Skeletal muscle tissue (tissue), 4 donors: ENCODE data around the gene CXorf65. TPM values are rescaled to one million over a fixed set of nuclear protein-coding genes. Genes with fewer than 3 reads are reported as not detected.
A peak's percentile ranks its signal among the peaks of the same experiment; 100 is the strongest.

ENCODE experiments used
- H3K27ac ChIP-seq: one replicate; pipeline ENCODE4 v1.7.0; 2013; ENCODE audit warnings: mild to moderate bottlenecking, low read depth, low read length, inconsistent platforms
- H3K27me3 ChIP-seq, 3 donors: one replicate each; pipeline ENCODE4 v1.7.0; 2013; ENCODE audit warnings: low read length in 3 of 3; ENCODE audit not compliant: control insufficient read depth in 3 of 3, insufficient read depth in 3 of 3
- H3K36me3 ChIP-seq, 3 donors: one replicate each; pipeline ENCODE4 v1.7.0; 2013; ENCODE audit warnings: low read length in 3 of 3; ENCODE audit not compliant: control insufficient read depth in 3 of 3, insufficient read depth in 3 of 3
- H3K4me1 ChIP-seq, 3 donors: one replicate each; pipeline ENCODE4 v1.7.0; 2013; ENCODE audit warnings: low read length in 3 of 3, mild to moderate bottlenecking in 3 of 3; ENCODE audit not compliant: control insufficient read depth in 3 of 3, insufficient read depth in 3 of 3
- H3K4me3 ChIP-seq, 3 donors: one replicate each; pipeline ENCODE4 v1.7.0; 2013; ENCODE audit warnings: low read length in 3 of 3
- H3K9ac ChIP-seq, 3 donors: one replicate each; pipeline ENCODE4 v1.7.0; 2013; ENCODE audit warnings: low read length in 3 of 3, mild to moderate bottlenecking in 3 of 3, moderate library complexity in 2 of 3, low read depth in 1 of 3
- H3K9me3 ChIP-seq, 3 donors: one replicate each; pipeline ENCODE4 v1.7.0; 2013; ENCODE audit warnings: low read length in 3 of 3; ENCODE audit not compliant: control insufficient read depth in 3 of 3
- total RNA-seq: library from RNA; depleted of rRNA; stranded (reverse); fragments of >200 nt; gene quantifications from one replicate; pipeline ENCODE4 v1.2.3, GENCODE V29; 2014
- donor health status: Osteomylitis.

Gene CXorf65
- not detected for total RNA-seq

DNA sequence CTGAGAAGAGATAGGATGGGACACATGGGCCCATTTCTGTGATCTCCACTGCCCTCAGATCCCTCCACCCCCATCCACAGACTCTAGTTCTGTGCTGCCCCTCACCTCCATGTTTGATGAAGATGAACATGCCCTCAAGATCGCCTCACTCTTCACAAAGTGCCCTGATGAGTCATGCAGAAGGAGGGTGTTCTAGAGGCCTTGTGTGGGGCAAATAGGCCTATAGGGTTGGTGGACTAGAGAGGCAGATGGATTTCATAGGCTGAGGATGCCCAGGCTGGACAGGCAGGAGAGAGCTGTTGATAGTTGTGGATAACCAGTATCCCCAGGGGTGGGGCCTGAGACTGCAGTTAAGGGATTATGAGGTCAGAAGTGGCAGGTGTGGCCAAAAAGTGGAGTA, at the start of gene CXorf65:
CXorf65 (minus strand) TSS at position 314 of the 400 bp plus-strand sequence; CDS start at position 130, 184 bp downstream.
- Histone ChIP-seq H3K9me3 (no peaks in the 10 kb centered on the region), H3K9ac (no peak within 1 kb of the TSS), H3K4me1 (no peaks in the 10 kb centered on the region), H3K27ac (no peak within 1 kb of the TSS), H3K4me3 (no peak within 1 kb of the TSS), H3K36me3 (no peaks in the 10 kb centered on the region), H3K27me3 (peaks cover 0 to 5% (median 0%) of the 10 kb centered on the region in 3 donors)

DNA sequence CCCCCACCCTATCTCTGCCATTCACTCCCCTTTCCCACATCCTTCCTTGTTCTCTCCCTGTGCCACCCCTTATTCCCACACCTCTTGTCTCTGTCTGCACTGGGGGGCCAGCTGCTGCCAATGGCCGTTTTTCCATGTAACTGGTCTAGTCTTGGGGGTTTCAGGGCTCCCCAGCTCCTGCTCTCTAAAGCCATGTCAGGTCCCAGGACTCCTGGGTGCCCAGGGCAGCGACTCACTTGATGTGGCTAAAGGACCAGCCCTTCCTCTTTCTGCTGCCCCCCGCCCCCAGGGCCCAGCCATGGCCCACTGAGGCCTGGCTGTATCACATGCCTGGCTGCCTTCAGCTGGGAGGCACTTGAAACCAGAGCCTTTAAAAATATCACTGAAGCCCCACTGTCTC, 48.1 kb upstream of the CXorf65 start:
- Histone ChIP-seq H3K9me3 (no peaks in the 10 kb centered on the region), H3K27me3 (peaks cover 0 to 7% (median 0%) of the 10 kb centered on the region in 3 donors), H3K4me3 (no peak overlapping the region), H3K27ac (no peak overlapping the region), H3K4me1 (no peaks in the 10 kb centered on the region), H3K36me3 (no peaks in the 10 kb centered on the region), H3K9ac (no peak overlapping the region)

DNA sequence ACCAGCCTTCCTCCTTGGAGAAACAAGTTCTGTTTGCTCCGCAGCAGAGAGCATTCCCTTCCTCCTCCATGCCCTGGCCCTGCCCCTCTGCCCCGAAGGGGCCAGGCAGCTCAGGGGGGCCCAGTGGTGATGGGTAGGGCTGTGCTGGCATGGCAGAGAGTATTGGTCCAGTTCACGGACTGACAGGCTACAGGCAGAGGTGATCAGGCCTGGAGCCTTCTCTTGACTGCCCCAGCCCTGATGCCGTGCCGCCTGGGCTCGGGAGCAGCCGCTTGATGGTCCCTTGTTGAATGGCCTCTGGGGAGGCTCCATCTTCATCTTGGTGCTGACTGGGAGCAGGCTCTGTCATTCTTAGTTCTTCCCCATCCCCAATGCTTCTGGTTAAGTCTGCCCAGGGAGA, 47.7 kb upstream of the CXorf65 start:
- Histone ChIP-seq H3K4me1 (no peaks in the 10 kb centered on the region), H3K27ac (no peak overlapping the region), H3K4me3 (no peak overlapping the region), H3K27me3 (peaks cover 0 to 7% (median 0%) of the 10 kb centered on the region in 3 donors), H3K9ac (no peak overlapping the region), H3K9me3 (no peaks in the 10 kb centered on the region), H3K36me3 (no peaks in the 10 kb centered on the region)

DNA sequence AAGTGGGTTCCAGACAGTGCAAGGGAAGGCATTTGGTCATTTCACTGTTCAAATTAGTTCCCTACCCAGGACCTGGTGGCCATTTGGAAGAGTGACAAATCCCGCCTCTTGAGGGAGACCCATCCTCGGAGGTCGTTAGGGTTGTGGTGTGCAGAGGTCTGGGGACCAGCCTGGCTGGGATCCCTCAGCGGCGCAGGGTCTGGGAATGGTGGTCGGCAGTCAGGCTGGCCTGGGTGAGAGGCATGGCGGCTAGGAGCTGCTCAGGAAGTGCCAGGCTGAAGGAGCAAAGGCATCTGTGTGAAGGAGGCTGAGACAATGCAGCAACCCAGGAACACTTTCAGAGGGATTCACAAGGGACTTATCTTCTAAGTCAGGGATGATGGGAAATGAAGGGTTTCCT, 44.8 kb upstream of the CXorf65 start:
- H3K36me3 ChIP-seq, result no peaks in the 10 kb centered on the region
- no peak overlapping the region for H3K27ac ChIP-seq
- no peak overlapping the region for H3K4me3 ChIP-seq
- no peaks in the 10 kb centered on the region for H3K9me3 ChIP-seq
- peaks cover 0 to 2% (median 0%) of the 10 kb centered on the region in 3 donors for H3K27me3 ChIP-seq
- no peak overlapping the region for H3K9ac ChIP-seq
- peaks cover 0 to 7% (median under 1%) of the 10 kb centered on the region in 3 donors for H3K4me1 ChIP-seq

DNA sequence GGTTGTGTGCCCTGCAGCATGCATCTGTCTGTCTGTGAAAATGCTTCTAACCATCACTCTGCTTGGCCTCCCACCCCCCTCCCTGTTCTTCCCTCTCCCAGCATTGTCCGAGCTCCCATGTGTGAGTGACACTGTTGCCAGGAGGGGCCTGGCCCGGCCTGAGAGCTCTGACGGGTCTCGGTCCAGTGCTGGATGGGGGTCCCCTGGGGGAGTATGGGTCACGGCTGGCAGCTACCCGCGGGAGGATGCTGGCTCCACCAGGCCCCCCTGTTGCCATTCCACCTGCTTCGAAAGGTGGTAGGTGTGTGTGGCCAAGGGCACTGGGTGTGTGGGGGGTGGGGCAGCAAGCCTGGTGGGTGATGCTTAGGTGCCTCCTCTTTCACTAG, 41.7 kb upstream of the CXorf65 start:
- Histone ChIP-seq H3K9me3 (no peaks in the 10 kb centered on the region), H3K4me1 (peaks cover 3 to 21% (median 10%) of the 10 kb centered on the region in 3 donors), H3K4me3 (no peak overlapping the region), H3K9ac (no peak overlapping the region), H3K27me3 (no peaks in the 10 kb centered on the region), H3K36me3 (no peaks in the 10 kb centered on the region), H3K27ac (no peak overlapping the region)

DNA sequence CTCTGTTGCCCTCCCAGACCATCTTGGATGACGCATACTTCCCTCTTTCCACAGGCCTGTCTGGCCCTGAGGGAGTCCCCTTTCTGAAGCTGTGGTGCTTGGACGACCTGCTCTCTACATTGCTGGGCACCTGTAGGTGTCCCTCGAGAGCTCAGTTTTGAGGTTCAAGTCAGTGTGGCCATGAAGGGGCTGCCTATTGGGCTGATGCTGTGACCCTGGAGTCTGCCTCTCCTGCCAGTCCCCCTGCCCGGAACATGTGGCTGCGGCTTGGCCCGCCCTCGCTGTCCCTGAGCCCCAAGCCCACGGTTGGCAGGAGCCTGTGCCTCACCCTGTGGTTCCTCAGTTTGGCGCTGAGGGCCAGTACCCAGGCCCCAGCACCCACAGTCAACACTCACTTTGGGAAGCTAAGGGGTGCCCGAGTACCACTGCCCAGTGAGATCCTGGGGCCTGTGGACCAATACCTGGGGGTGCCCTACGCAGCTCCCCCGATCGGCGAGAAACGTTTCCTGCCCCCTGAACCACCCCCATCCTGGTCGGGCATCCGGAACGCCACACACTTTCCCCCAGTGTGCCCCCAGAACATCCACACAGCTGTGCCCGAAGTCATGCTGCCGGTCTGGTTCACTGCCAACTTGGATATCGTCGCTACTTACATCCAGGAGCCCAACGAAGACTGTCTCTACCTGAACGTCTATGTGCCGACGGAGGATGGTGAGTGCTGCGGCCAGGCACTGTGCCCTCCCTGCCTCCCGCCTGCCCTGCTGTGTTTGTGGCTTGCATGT, 41.1 kb upstream of the CXorf65 start:
- no peaks in the 10 kb centered on the region for H3K36me3 ChIP-seq
- H3K27ac ChIP-seq, result no peak overlapping the region
- no peaks in the 10 kb centered on the region for H3K27me3 ChIP-seq
- no peak overlapping the region for H3K4me3 ChIP-seq
- H3K4me1 ChIP-seq, result peaks cover 3 to 22% (median 10%) of the 10 kb centered on the region in 3 donors
- H3K9ac ChIP-seq, result no peak overlapping the region
- no peaks in the 10 kb centered on the region for H3K9me3 ChIP-seq

DNA sequence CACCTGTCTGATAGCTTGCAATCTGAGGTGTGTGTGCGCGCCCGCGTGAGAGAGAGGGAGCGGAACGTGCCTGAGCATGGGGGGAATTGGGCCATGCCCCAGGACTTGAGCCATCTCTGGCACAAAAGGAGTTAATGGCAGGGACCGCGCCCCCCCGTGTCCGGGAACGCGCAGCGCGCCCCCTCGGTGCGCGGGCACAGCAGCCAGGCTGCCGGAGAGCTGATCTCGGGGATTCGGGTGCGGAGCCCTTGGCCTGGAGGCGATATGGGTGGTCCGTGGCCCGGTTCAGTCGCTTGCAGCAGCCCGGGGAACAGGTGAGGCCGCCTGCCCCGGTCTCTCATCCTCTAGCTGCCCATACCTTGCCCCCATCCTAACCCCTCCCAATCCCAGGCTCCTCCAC, 38.1 kb upstream of the CXorf65 start, which contains the start of gene NLGN3:
NLGN3 (plus strand) TSS at position 191 of the 400 bp plus-strand sequence. CDS start 2,909 bp downstream, outside the sequence.
- H3K4me3 ChIP-seq, result peak within 1 kb of the TSS in 2 of 3 donors; percentile 20 to 35
- H3K27me3 ChIP-seq, result no peaks in the 10 kb centered on the region
- peaks cover 0 to 7% (median 7%) of the 10 kb centered on the region in 3 donors for H3K36me3 ChIP-seq
- H3K4me1 ChIP-seq, result peaks cover 3 to 22% (median 10%) of the 10 kb centered on the region in 3 donors
- H3K9me3 ChIP-seq, result no peaks in the 10 kb centered on the region
- no peak within 1 kb of the TSS for H3K27ac ChIP-seq
- no peak within 1 kb of the TSS for H3K9ac ChIP-seq

DNA sequence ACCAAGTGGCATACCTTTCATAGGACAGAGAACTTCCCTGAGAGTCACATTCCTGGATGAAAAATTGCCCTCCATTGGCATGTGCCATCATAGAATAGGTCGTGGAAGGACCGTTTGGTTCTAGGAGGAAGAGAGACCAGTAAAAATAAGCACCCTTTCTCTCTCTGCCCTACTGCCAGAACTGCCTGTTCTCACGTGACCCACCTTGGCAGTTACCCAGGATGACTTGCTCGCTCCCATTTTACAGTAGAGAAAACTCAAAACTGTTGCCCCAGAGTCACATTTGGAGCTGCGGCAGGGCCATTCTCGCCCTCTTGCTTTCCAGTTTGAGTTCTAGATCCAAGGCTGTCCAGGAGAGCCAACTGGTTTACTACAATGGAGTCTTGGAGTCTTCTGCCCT, 37.0 kb upstream of the CXorf65 start:
- Histone ChIP-seq H3K36me3 (peaks cover 9 to 15% (median 10%) of the 10 kb centered on the region in 3 donors), H3K4me3 (no peak overlapping the region), H3K9ac (no peak overlapping the region), H3K9me3 (no peaks in the 10 kb centered on the region), H3K27ac (no peak overlapping the region), H3K27me3 (no peaks in the 10 kb centered on the region), H3K4me1 (peaks cover 3 to 22% (median 10%) of the 10 kb centered on the region in 3 donors)

DNA sequence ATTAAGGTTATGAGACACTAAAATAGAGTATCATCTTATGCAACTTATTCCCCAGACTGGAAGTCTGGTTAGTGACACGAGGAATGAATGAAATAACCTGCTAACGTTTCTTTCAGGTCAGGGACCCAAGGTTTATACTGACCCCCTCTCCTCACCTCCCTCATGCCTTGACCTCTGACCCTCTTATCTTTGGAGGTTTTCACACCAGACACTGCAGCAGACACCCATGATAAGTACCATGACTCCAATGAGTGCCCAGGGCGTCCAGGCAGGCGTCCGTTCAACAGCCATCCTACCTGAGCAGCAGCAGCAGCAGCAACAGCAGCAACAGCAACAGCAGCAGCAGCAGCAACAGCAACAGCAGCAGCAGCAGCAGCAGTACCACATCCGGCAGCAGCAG, 33.9 kb upstream of the CXorf65 start:
- Histone ChIP-seq H3K9ac (no peak overlapping the region), H3K4me3 (no peak overlapping the region), H3K27me3 (no peaks in the 10 kb centered on the region), H3K36me3 (peaks cover 22 to 34% (median 26%) of the 10 kb centered on the region in 3 donors), H3K4me1 (peaks cover 2 to 15% (median 6%) of the 10 kb centered on the region in 3 donors), H3K27ac (no peak overlapping the region), H3K9me3 (no peaks in the 10 kb centered on the region)

DNA sequence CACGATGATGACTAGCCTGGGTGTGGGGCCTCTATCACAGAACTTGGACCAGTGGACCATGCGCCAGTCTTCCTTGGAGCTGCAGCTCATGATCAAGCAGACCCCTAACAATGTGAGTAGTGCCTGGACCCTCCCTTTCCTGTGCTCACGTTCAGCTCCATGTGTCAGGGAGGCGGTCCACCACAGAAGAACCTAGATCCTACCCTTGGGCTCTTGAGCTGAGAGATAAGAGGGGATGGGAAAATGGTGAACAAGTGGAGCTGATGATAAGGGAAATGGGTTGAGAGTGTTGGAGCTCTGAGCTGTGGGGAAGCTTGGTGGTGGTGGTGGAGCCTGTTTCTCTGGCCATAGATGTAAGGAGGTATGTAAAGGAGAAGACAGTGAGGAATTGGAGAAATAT, 25.0 kb upstream of the CXorf65 start:
- Histone ChIP-seq H3K36me3 (peaks cover 62 to 76% (median 65%) of the 10 kb centered on the region in 3 donors), H3K4me3 (no peak overlapping the region), H3K4me1 (no peaks in the 10 kb centered on the region), H3K9ac (no peak overlapping the region), H3K27me3 (peaks cover 0 to 4% (median 0%) of the 10 kb centered on the region in 3 donors), H3K27ac (no peak overlapping the region), H3K9me3 (no peaks in the 10 kb centered on the region)
